ENCODE data around the gene TMEM132C.

DNA sequence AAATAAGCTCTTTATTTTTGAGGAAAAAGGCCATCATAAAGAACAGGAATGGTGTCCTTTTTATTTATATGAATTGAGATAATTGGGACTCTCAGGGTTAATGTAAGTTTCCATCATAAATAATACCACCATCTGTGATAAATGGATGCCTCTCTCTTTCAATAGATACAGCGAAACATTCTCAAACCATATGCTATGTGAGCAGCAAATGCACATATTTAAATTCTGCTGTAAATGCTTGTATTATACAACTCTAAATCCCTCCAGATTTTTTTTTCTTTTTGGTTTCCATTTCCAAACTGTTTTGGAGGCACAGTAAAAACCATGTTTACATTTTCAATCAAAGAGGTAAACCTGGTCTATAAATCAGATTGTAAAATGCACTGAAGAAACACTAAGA is 132.3 kb downstream of the TMEM132C start:
- TF ChIP-seq CTCF (IDR thresholded peaks at IDR 0.05; ENCODE audit: insufficient read depth, low read length, poor library complexity, severe bottlenecking): no peak
- no peak for TF ChIP-seq EZH2phosphoT487 (conservative IDR thresholded peaks at IDR 0.05; ENCODE audit: low read length)
